A673 (cell line): ENCODE results near the gene HOXA9. TPM values are rescaled to one million over a fixed set of nuclear protein-coding genes. Genes with fewer than 3 reads are reported as not detected.
A peak's percentile ranks its signal among the peaks of the same experiment; 100 is the strongest.

Source experiments
- BruUV-seq: library from RNA; stranded (reverse); fragments of 400-500 nt; replicated peaks from 2 replicates; lab custom pipeline; 2021; lab: Mats Ljungman, UMichigan
- CTCF ChIA-PET: fragments of 300-600 bp; sonication (Branson Sonifier 250); formaldehyde crosslinking; loops from one replicate; lab custom pipeline; 2022; ENCODE audit warnings: antibody characterized with exemption; lab: Charles Lee
- POLR2A ChIA-PET: fragments of 300-600 bp; sonication (Branson Sonifier 250); formaldehyde crosslinking; loops from one replicate; lab custom pipeline; 2022; ENCODE audit warnings: antibody characterized with exemption; ENCODE audit not compliant: low non-redundant PET; lab: Charles Lee
- DNase-seq: peaks from one replicate; pipeline ENCODE4 v3.0.0-alpha.2; 2015; ENCODE audit warnings: low spot score
- H3K27ac ChIP-seq: fragments of 200-600 bp; sonication (generic); 2 replicates; pipeline ENCODE4 v1.5.1; 2016; ENCODE audit warnings: mixed run types, low read depth, mild to moderate bottlenecking, mixed read lengths, antibody characterized with exemption, low read length; ENCODE audit not compliant: poor library complexity, severe bottlenecking
- H3K27me3 ChIP-seq: fragments of 200-600 bp; sonication (generic); replicated peaks from 2 replicates; pipeline ENCODE4 v1.6.1; 2017; ENCODE audit warnings: mixed run types, low read depth, mild to moderate bottlenecking, mixed read lengths, antibody characterized with exemption, low read length; ENCODE audit not compliant: insufficient read depth, poor library complexity
- H3K36me3 ChIP-seq: fragments of 200-600 bp; sonication (generic); 2 replicates; pipeline ENCODE4 v1.6.1; 2016; ENCODE audit warnings: mixed run types, mild to moderate bottlenecking, mixed read lengths, antibody characterized with exemption, low read length; ENCODE audit not compliant: insufficient read depth, poor library complexity, severe bottlenecking
- H3K4me1 ChIP-seq: fragments of 200-600 bp; sonication (generic); 2 replicates; pipeline ENCODE4 v1.6.1; 2017; ENCODE audit warnings: mixed run types, mild to moderate bottlenecking, mixed read lengths, antibody characterized with exemption, low read length; ENCODE audit not compliant: insufficient read depth, poor library complexity, severe bottlenecking
- H3K4me3 ChIP-seq: fragments of 200-600 bp; sonication (generic); 2 replicates; pipeline ENCODE4 v1.5.1; 2016; ENCODE audit warnings: low read depth, mixed run types, mild to moderate bottlenecking, mixed read lengths, low read length; ENCODE audit not compliant: poor library complexity, severe bottlenecking
- H3K9me3 ChIP-seq: fragments of 200-600 bp; sonication (generic); 2 replicates; pipeline ENCODE4 v1.6.1; 2016; ENCODE audit warnings: mixed run types, low read depth, mild to moderate bottlenecking, mixed read lengths, antibody characterized with exemption, low read length; ENCODE audit not compliant: poor library complexity, severe bottlenecking
- EZH2 ChIP-seq: fragments of 200-600 bp; sonication (generic); IDR thresholded peaks from 2 replicates; pipeline ENCODE4 v1.6.1; 2017; ENCODE audit warnings: borderline replicate concordance, low read depth, mild to moderate bottlenecking, mixed read lengths, antibody characterized with exemption, low read length; ENCODE audit not compliant: poor library complexity, severe bottlenecking
- intact Hi-C: fragments of 100-400 bp; cut with micrococcal nuclease; formaldehyde crosslinking; loops from one replicate; pipeline ENCODE4 v1.10.0; 2022; ENCODE audit not compliant: unreplicated experiment
- total RNA-seq: library from RNA; stranded (reverse); gene quantifications from 2 replicates; pipeline ENCODE4 v1.2.3, GENCODE V29; 2021
- TF ChIP-seq, protein P1 (sequence below): fragments of 300-800, 200-600 bp; sonication (generic); conservative IDR thresholded peaks from 2 replicates; pipeline ENCODE4 v1.5.1; 2017; ENCODE audit warnings: low read depth, mild to moderate bottlenecking, antibody characterized with exemption, low read length, moderate library complexity, mixed read lengths

The HOXA9 gene
- total RNA-seq, 1 experiment from 2014 or later, result not detected

DNA sequence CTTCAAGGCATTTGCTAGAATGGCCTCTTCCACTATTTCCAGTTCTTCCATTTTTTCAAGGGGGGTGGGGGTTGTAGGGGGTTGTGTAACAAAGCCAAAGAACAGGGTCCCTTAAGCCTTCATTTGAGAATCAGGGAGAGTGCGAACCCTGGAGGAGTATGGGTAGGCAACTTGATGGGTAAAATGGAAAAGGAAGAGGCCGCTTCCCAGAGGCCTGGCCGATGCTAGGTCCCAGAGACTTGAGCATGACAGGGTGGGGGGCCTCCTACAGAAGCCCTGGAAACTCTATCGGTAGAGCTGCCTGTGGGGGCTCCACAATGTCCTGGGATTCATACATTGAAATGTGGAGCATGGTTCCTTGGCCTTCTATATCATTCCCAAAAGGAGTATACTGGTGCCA lies 43.7 kb upstream of the HOXA9 start:
- H3K4me1 ChIP-seq, result no peaks in the 10 kb centered on the region
- H3K27me3 ChIP-seq, result peaks cover 79% of the 10 kb centered on the region
- BruUV-seq, result no TSS peak
- TF ChIP-seq EZH2, result no peak
- TF ChIP-seq, protein P1, sequence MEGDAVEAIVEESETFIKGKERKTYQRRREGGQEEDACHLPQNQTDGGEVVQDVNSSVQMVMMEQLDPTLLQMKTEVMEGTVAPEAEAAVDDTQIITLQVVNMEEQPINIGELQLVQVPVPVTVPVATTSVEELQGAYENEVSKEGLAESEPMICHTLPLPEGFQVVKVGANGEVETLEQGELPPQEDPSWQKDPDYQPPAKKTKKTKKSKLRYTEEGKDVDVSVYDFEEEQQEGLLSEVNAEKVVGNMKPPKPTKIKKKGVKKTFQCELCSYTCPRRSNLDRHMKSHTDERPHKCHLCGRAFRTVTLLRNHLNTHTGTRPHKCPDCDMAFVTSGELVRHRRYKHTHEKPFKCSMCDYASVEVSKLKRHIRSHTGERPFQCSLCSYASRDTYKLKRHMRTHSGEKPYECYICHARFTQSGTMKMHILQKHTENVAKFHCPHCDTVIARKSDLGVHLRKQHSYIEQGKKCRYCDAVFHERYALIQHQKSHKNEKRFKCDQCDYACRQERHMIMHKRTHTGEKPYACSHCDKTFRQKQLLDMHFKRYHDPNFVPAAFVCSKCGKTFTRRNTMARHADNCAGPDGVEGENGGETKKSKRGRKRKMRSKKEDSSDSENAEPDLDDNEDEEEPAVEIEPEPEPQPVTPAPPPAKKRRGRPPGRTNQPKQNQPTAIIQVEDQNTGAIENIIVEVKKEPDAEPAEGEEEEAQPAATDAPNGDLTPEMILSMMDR, result no peak
- no peak overlapping the region for H3K27ac ChIP-seq
- ChIA-PET POLR2A (no interaction called here), CTCF (interaction anchor here (1.3 kb wide), 1 partner anchor 566 kb away, joined by 6 read pairs; no protein-coding TSS in a partner anchor)
- intact Hi-C loops, result no loop called here
- H3K4me3 ChIP-seq, result no peak overlapping the region
- no peak for DNase-seq
- no peaks in the 10 kb centered on the region for H3K9me3 ChIP-seq
- no peaks in the 10 kb centered on the region for H3K36me3 ChIP-seq

DNA sequence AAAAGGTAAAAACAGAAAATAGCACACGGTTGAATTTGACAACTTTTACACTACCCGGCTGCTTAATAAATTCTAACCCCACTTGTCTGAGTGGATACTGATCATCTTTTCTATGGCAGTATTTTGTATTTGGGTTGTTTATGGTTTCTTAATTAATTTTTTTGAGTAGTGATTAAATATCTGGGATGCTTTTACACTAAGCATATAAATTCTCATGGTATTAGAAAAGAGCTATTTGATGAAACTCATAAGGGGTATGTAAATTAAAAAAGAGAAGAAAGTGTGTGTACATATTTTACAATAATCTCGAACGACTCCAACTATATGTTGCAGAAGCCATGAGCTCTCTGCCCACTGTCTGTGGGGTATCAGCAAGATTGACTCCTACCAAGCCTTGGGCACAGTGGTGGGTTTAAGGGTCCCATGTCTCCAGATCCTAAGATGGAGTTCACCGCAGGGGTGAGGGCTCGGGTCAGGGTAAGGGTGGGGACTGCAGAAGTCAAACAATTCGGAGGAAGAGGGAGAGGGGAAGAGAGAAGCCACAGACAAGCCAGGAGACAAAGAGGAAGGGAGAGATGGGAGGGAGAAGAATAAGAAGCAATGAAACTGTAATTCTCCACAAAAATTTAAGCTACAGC lies 42.1 kb upstream of the HOXA9 start:
- Histone ChIP-seq H3K27ac (no peak overlapping the region), H3K4me1 (no peaks in the 10 kb centered on the region), H3K9me3 (no peaks in the 10 kb centered on the region), H3K4me3 (no peak overlapping the region), H3K36me3 (no peaks in the 10 kb centered on the region), H3K27me3 (peaks cover 92% of the 10 kb centered on the region)
- ChIA-PET CTCF (no interaction called here), POLR2A (no interaction called here)
- no peak for DNase-seq
- no peak for TF ChIP-seq EZH2
- TF ChIP-seq, protein P1, result no peak
- no TSS peak for BruUV-seq
- intact Hi-C loops, result no loop called here

DNA sequence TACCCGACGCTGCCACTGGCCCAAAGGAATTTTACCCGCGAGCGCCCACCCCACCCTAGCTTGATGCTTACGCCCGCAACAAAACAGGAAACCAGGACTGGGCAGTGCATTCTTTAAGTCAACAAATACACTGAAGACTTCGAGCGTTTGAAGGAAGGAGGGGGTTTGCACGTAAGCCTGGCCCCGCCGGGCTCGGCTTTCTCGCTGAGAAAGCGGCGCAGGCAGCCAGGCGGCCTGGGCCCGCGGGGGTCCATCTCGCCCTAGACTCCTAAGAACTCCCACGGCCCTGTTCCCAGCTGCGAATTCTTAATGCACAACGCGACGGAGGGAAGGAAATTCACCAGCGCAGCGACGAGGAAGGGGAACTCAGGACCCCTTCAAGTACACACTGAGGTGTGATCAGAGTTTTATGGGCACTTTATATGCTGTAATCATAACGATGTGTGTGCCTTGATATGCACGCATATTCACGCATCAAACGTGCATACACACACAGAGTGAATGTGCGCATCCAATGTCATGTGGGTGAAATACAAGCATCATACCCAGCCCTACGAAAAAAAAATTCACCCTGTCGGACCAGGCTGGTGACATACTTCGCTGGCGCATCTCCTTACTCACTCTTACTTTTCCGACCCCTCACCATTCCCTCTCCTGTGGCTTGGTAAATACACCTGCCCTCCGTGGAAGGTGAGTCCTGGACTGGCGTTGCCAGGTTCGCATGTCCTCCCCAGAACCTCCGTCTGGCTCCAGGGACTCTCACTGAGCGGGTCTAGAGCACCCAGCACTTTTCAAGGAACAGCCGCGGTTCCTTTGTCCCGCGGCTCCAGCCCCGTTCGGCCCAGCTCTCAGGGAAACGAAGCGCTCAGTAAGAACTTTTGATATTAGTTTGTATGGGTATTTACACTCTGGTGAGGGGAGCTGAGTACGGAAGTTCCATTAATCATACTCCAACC lies 40.3 kb upstream of the HOXA9 start:
- Histone ChIP-seq H3K27me3 (peaks cover 92% of the 10 kb centered on the region), H3K36me3 (no peaks in the 10 kb centered on the region), H3K4me1 (no peaks in the 10 kb centered on the region), H3K9me3 (no peaks in the 10 kb centered on the region), H3K4me3 (no peak overlapping the region), H3K27ac (no peak overlapping the region)
- intact Hi-C loops, result no loop called here
- TF ChIP-seq, protein P1, result no peak
- peak; percentile 97 for TF ChIP-seq EZH2
- DNase-seq, result no peak
- ChIA-PET POLR2A (no interaction called here), CTCF (no interaction called here)
- no TSS peak for BruUV-seq
